NCI-H1436 (cell line): ENCODE measurements around the gene PDLIM5.
"Not testable (repeated sequence)": the region's sequence is repeated elsewhere in the genome, so short reads cannot be mapped to it uniquely, and the experiment has no call there.

Experiments
- DNase-seq: peaks from one replicate; lab custom pipeline; 2025; lab: John Stamatoyannopoulos, UW

PDLIM5 gene

GRCh38 chr4:94595880-94596483 is 144.2 kb downstream of the PDLIM5 start:
- DNase-seq: peak; percentile 27

GRCh38 chr4:94598758-94599157 is 147.0 kb downstream of the PDLIM5 start:
- no peak for DNase-seq

DNA sequence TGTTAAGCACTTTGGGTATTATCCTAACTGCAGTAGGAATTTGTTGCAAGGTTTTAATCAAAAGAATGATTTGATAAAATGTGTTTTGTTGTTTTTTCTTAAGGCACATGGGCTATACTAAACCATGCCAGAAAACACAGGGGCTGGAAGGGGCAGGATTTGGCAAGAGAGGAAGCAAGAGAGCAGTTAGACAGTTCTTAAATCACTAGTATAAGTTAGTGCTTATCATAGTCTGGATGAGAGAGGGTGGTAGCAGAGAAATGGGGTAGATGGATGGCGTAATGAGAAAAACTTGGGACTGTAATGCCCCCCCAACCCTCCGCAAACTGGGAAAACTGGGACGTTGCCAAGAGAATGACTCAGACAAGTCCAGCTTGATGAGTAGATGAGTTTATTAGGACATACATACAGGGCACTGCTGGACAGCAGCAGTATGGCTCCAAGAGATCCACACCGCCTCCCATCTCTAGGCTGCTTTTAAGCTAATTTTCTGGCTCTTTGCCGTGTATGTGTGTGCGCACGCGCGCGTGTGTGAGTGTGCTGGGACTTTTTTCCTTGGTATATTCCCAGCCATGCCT is 151.5 kb downstream of the PDLIM5 start:
- no peak for DNase-seq

DNA sequence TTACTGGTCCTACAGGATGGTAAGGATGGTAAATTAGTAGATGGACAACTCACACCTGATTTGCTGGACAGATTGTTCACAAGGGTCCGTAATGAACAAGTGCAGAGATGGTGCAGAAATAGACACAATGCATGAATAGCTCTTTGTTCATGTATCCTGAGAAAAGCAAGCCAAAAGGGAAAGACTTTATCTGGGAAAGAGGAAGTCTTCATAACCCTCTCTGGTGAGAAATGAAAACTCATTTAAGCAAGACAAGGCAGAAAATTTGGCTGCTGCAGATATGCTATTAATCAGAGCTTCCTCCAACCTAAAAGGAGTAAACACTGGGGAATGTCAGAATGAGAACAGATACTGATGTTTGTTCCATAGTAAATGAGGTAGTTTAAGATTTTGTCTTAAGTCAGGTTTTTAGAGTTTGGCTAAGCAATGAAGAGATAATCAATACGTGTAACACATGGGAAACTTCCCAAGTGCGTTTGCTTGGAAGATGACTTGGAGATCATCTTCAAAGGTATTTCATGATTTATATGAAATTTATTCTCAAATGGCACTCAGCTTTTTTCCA is 153.6 kb downstream of the PDLIM5 start:
- no peak for DNase-seq

GRCh38 chr4:94610145-94610544 is 158.4 kb downstream of the PDLIM5 start:
- no peak for DNase-seq

- no peak for DNase-seq
Measured at GRCh38 chr4:94613248-94613647, 161.5 kb downstream of the PDLIM5 start.

- no peak for DNase-seq
Measured at GRCh38 chr4:94615451-94615850, 163.7 kb downstream of the PDLIM5 start.

DNA sequence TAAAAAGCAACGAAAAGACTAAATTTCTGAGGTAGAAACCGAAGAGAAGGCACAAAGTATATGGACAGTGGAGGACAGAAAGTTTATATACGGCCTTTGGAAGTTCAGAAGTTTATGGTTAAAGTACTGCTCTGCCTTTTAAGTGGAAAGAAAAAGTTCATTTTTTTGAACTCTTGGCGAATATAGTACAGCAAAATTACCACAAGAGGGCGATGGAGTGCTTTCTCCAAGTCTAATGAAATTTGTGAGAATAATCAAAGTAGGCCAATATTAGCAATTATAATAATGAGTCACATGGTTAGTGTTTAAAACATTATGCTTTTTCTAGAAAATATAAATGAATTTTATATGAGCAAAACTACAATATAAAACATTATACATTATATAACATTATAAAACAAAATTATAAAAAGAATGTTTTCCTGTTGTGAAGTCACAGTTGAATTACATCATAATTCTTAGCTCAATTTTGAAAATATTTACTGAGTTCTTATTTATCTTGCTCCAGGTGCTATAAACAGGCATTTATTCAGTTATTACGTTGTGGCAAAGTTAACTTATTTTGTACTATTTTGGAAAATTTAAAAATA is 169.8 kb downstream of the PDLIM5 start:
- DNase-seq: peak; percentile 4

DNA sequence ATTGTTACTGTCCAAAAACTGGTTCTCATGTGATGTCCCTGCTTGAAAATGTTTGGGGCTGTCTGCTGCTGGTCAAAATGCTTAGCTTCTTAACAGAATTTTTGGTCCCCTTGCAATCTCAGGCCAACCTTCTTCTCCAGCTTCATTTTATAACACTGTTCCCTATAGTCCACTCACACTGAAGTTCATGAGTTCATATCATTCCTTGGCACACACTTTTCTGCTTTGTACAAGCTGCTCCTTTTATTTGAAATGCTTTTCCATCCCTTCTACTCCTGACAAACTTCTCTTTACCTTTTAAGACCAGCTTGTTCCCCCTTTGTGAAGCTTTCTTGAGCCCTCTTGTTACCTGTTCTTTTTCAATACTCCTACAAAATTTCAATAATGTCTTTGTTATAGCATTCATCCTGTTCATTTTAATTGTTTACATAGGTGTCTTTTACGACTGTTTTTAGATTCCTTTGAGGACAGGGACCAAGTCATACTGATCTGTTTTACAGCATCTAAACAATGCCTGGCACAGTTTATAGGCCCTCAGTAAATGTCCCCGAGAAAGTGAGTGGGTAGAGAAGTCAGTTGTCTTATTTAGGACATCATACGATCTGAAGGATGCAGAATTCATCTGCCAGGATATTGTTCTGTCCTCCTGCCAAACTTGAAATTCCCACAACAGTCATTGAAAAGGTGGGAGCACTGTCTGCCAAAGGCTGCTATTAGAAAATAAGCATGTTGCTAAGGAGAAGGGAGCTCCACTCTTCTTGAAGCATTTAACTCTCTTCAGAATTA is 171.6 kb downstream of the PDLIM5 start:
- no peak for DNase-seq

GRCh38 chr4:94626942-94627341 is 175.2 kb downstream of the PDLIM5 start:
- DNase-seq: no peak

GRCh38 chr4:94629058-94629457 is 177.3 kb downstream of the PDLIM5 start:
- DNase-seq: not testable (repeated sequence)

GRCh38 chr4:94629837-94630236 is 178.1 kb downstream of the PDLIM5 start:
- no peak for DNase-seq

GRCh38 chr4:94634271-94634670 is 182.5 kb downstream of the PDLIM5 start:
- DNase-seq: no peak

DNA sequence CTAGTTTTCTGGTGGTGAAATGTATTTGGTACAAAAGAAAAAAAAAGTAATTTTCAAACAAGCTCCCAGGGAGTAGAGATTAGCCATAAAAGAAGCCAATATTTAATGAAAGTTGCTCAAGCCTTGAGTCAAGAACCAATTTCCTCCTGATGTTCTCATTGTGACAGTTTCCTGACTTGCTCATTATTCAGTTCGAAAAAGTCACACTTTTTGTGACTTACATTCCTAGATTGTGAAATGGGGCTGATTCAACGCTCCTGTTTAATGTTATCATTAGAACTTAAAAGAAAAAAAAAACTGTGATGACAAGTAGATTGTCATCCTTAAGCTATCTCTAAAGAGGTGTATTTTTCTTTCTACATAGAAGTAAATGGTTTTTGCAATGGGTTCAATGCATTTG is 183.4 kb downstream of the PDLIM5 start:
- DNase-seq: no peak

- no peak for DNase-seq
Measured at GRCh38 chr4:94636004-94636403, 184.3 kb downstream of the PDLIM5 start.

DNA sequence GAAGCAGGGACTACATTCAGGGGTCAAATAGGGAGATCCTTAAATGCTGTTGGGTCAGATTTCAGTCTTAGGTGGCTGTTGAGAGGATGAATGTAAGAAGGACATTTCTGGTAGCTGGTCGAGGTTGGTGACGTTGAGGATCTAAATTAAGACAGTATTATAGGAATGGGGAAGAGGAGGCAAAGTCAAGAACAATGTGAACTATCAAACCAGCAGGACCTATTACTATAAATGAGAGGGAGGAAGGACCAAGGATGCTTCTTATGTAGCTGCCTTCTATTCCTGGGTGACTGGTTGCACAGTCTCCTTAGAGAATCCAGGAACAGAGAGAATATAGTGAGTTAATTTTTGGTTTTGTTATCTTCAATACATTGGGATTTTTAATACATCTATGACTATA is 187.6 kb downstream of the PDLIM5 start:
- no peak for DNase-seq

GRCh38 chr4:94640151-94640550 is 188.4 kb downstream of the PDLIM5 start:
- no peak for DNase-seq

GRCh38 chr4:94641702-94642560 is 190.2 kb downstream of the PDLIM5 start:
- no peak for DNase-seq

GRCh38 chr4:94642561-94642866 is 190.8 kb downstream of the PDLIM5 start:
- DNase-seq: no peak

- DNase-seq: no peak
Measured at GRCh38 chr4:94648699-94649098, 197.0 kb downstream of the PDLIM5 start.

DNA sequence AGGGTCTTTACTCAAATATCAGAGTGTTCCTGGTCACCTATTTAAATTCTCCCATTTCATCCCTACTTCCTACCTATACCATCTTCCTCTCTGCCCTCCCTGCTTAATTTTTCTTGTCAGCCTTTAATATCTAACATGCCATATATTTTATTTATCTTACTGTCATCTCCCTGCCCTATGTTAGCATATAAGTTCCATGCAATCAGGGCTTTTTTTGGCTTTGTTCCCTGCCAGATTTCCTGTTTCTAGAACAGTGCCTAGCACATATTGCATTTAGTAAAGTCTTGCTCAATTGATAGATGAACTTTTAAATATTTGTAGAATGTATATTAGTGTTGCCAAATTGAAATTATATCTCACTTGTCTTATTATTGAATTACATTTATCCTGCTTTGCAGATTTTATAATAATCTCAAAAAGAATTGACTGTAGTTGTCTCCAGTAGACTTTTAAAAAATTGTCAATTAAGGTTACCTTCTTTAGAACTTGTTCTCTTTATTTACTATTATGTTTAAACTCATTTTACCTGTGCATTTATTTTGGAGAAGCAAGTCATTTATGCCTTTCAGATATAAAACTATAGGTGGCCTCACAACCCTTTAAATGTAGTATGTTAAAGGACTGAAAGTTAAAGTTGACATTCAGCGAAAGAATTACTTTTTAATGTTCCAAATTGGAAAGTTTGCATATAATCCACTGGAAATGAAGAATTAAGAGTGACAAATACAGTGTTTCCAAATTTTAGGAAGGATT is 197.8 kb downstream of the PDLIM5 start:
- no peak for DNase-seq
